Activated naive CD4-positive, alpha-beta T cell treated with anti-CD3 and anti-CD28 coated beads, Interleukin-2, amount 50 U/mL, for 24 hours (primary cell): Measurements from ENCODE around the gene TMEM17.
"Not testable (repeated sequence)": the region's sequence is repeated elsewhere in the genome, so short reads cannot be mapped to it uniquely, and the experiment has no call there.

Experiments
- H3K27ac Mint-ChIP-seq: one replicate; pipeline ENCODE4 v1.8.0; 2021; ENCODE audit warnings: mild to moderate bottlenecking, mixed read lengths
- H3K27me3 Mint-ChIP-seq: one replicate; pipeline ENCODE4 v1.8.0; 2021; ENCODE audit warnings: mixed read lengths
- H3K36me3 Mint-ChIP-seq: one replicate; pipeline ENCODE4 v1.8.0; 2021; ENCODE audit warnings: mixed read lengths
- H3K4me1 Mint-ChIP-seq: one replicate; pipeline ENCODE4 v1.8.0; 2021; ENCODE audit warnings: mixed read lengths
- H3K4me3 Mint-ChIP-seq: one replicate; pipeline ENCODE4 v1.8.0; 2021; ENCODE audit warnings: mild to moderate bottlenecking, mixed read lengths
- H3K9me3 Mint-ChIP-seq: one replicate; pipeline ENCODE4 v1.8.0; 2021; ENCODE audit warnings: mixed read lengths

Gene TMEM17

DNA sequence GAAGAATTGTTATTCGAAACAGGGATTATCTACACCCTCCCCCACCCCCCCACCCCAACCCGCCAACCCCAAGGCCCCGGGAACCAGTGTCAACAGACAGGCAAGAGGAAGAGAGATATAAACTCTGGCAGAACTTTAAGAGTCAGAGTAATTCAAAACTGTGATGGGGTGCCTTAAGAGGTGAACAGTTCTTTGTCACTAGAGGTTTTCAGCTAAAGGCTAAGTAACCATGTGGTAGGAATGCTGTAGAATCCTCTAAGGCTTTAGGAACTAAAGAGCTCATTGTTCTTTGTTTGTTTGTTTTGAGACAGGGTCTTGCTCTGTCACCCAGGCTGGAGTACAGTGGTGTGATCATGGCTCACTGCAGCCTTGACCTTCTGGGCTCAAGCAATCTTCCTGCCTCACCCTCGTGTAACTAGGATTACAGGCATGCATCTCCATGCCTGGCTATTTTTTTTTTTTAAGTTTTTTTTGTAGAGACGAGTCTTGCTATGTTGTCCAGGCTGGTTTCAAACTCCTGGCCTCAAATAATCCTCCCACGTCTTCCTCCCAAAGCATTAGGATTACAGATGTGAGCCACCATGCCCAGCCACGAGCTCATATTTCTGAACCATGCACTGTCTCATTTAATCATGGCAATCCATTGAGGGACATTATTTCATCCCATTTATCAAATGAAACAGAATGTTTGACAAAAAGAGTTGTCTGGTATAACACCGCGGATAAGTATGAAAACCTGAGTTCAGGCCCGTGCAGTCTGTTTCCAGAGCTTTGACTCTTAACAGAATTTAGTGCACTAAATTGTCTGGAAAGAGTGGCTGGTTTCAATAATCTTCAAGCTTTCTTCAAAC is 20.8 kb upstream of the TMEM17 start:
- H3K4me1 Mint-ChIP-seq = no peaks in the 10 kb centered on the region
- H3K27me3 Mint-ChIP-seq = peaks cover 14% of the 10 kb centered on the region
- no peak overlapping the region for H3K4me3 Mint-ChIP-seq
- no peak overlapping the region for H3K27ac Mint-ChIP-seq
- H3K36me3 Mint-ChIP-seq = peaks cover 1% of the 10 kb centered on the region
- peaks cover 10% of the 10 kb centered on the region for H3K9me3 Mint-ChIP-seq

DNA sequence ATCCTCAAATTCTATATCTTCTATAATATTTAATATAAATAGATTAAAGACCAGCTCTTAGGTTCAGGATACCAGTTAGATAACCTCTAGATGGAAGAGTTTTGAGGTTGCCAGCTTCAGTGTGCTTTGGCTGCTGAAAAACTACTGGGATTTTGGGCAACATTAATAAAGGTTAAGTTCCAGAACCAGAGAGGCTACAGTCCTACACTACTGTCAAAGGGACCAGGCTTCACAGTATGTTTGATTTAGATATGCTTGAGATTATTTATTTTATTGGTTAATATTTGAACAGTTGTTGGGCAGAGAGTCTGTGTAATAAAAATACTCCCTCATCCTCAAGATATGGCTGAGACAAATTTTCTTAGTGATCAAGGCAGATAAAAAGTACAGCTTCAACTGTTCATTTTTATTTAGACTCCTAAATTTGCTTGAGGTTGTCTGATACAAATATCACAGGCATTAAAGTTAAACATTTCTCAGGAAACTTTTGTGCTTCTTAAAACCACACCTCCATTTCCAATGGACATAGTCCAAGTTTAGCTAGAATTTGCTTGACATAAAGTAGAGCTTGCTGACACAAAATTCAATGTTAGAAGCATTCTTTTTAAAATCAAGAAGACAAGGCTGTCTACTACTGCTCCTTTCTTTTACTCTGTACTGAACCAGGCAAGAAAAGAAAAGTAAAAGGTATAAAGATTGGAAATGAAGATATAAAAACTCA is 19.7 kb upstream of the TMEM17 start:
- Mint-ChIP-seq H3K9me3 (peaks cover 6% of the 10 kb centered on the region), H3K4me1 (no peaks in the 10 kb centered on the region), H3K27ac (no peak overlapping the region), H3K36me3 (peaks cover 1% of the 10 kb centered on the region), H3K27me3 (peaks cover 14% of the 10 kb centered on the region), H3K4me3 (no peak overlapping the region)

DNA sequence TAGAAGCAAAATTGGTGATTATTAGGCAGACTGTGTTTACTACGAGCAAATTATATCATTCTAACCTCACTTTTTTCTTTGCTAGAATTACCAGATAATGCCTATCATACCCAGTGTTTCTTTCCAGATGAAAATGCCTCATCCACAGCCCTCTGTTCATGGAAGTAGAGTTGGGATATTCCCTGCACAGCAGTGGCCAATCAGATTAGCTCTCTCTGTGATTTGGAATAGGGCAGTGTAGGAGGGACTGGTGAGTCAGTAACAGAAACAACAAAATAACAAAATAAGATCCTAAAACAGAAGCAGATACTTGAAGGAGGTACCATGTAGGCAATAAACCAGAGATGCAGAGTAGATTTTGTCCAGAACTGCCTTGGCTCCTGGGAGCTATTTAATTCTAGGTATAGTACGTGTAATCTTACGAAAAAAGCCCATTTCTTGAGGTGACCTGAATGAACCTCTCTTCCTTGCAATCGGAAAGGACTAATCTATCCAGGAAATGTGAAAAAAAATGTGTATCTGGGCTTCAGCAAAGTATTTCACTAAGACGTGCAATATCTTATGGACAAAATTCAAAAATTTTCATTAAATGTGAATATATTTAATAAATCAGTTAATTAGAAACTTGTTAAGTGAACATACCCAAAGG is 18.4 kb upstream of the TMEM17 start:
- peaks cover 18% of the 10 kb centered on the region for H3K27me3 Mint-ChIP-seq
- H3K4me3 Mint-ChIP-seq = no peak overlapping the region
- peaks cover 9% of the 10 kb centered on the region for H3K9me3 Mint-ChIP-seq
- H3K27ac Mint-ChIP-seq = no peak overlapping the region
- H3K4me1 Mint-ChIP-seq = no peaks in the 10 kb centered on the region
- peaks cover 1% of the 10 kb centered on the region for H3K36me3 Mint-ChIP-seq

DNA sequence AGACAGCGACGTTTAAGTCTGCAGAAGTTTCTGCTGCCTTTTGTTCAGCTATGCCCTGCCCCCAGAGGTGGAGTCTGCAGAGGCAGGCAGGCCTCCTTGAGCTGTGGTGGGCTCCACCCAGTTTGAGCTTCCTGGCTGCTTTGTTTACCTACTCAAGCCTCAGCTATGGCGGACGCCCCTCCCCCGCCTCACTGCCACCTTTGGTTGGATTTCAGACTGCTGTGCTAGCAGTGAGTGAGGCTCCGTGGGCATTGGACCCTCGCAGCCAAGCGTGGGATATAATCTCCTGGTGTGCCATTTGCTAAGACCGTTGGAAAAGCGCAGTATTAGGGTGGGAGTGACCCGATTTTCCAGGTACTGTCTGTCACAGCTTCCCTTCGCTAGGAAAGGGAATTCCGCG is 15.1 kb upstream of the TMEM17 start:
- H3K4me1 Mint-ChIP-seq, H3K9me3 Mint-ChIP-seq, H3K36me3 Mint-ChIP-seq, H3K27ac Mint-ChIP-seq, H3K4me3 Mint-ChIP-seq: not testable (repeated sequence)
- H3K27me3 Mint-ChIP-seq = peaks cover 16% of the 10 kb centered on the region

DNA sequence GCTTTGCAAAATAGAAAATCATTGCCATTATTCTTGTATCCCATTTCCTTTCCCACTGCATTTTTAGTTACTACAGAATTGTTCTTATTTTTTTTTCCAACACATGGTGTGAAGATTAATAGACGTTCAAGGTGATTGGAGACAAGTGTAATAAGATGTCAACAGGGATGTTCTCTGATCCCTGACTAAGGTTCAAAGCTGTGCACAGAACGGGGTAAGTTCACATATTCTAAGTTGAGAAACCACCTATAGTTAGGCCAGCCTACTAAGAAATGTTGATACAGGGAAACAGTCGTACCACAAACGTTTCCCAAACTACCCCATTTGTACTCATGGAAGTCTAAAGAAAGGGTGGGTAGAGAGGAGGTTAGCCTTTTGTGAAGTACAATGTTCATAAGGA is 6.4 kb upstream of the TMEM17 start:
- H3K36me3 Mint-ChIP-seq = no peaks in the 10 kb centered on the region
- peaks cover 19% of the 10 kb centered on the region for H3K27me3 Mint-ChIP-seq
- H3K27ac Mint-ChIP-seq = no peak overlapping the region
- H3K4me3 Mint-ChIP-seq = no peak overlapping the region
- H3K4me1 Mint-ChIP-seq = no peaks in the 10 kb centered on the region
- no peaks in the 10 kb centered on the region for H3K9me3 Mint-ChIP-seq

DNA sequence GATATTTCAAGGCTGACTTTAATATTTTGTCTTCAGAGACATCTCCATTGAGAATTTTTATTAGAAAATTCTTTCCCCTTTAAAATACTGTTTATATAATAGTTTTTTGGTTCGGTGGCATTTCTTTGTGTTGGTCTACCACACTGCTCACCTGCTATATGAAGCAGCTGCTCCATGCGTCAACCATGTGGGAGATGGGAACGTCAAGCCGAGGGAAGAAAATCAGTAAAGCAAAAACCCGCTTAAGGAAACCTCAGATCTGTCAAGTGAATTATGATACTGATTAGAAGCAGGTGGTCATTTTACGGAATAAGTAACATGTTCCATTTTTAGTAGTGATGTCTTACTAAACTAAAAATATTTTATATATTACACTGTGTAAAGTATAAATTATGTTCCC is 5.6 kb upstream of the TMEM17 start:
- H3K4me1 Mint-ChIP-seq = no peaks in the 10 kb centered on the region
- H3K9me3 Mint-ChIP-seq = no peaks in the 10 kb centered on the region
- peaks cover 21% of the 10 kb centered on the region for H3K27me3 Mint-ChIP-seq
- H3K36me3 Mint-ChIP-seq = no peaks in the 10 kb centered on the region
- no peak overlapping the region for H3K4me3 Mint-ChIP-seq
- H3K27ac Mint-ChIP-seq = no peak overlapping the region

DNA sequence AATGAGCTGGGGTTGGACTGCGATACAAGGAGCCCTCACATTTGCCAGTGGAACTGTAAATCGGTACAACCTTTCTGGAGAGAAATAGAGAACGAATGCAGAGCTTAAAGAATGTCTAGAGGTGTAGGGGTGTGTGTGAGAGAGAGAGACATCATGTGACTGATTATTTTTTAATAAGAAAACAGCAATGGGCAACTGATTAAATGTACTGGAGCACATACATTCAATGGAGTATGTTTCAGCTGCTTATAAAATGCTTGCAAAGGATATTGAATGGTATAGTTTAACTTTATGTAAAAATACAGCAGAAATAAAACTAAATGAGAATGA is 391 bp upstream of the TMEM17 start:
- Mint-ChIP-seq H3K4me3 (peak overlapping the region; percentile 47), H3K36me3 (no peaks in the 10 kb centered on the region), H3K27ac (no peak overlapping the region), H3K4me1 (peaks cover 10% of the 10 kb centered on the region), H3K9me3 (no peaks in the 10 kb centered on the region), H3K27me3 (peaks cover 31% of the 10 kb centered on the region)

DNA sequence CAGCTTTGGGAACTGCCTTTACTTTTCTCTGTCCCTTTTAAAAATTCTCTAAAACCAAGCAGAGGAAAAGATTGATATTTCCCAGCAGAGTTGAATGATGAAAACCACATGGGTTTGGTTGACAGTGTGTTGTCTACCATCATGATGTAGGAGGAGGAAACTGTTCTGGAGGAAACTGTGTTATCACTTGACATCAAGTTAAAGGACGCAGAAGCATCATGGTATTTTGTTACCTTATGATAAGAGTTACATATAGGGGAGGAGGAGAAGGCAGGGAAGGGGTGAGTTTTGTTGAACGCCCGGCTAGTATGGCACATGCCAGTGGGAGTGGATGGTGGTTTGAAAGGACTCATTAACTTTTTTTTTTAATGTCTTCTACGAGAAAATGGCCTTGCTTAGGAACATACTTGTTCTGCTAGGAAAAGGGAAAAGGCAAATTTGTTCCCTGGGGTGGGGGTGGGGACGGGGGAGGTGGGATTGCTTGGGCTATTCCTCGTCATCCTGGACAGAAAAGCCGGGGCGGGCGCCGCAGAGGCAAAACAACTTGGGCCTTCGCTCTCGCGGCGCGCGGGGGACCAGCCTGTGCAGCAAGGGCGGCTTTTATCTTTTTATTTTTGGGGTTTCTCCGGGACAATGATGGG is 766 bp downstream of the TMEM17 start:
- peaks cover 29% of the 10 kb centered on the region for H3K27me3 Mint-ChIP-seq
- H3K27ac Mint-ChIP-seq = no peak overlapping the region
- no peaks in the 10 kb centered on the region for H3K9me3 Mint-ChIP-seq
- peaks cover 10% of the 10 kb centered on the region for H3K4me1 Mint-ChIP-seq
- peak overlapping the region; percentile 77 for H3K4me3 Mint-ChIP-seq
- no peaks in the 10 kb centered on the region for H3K36me3 Mint-ChIP-seq

DNA sequence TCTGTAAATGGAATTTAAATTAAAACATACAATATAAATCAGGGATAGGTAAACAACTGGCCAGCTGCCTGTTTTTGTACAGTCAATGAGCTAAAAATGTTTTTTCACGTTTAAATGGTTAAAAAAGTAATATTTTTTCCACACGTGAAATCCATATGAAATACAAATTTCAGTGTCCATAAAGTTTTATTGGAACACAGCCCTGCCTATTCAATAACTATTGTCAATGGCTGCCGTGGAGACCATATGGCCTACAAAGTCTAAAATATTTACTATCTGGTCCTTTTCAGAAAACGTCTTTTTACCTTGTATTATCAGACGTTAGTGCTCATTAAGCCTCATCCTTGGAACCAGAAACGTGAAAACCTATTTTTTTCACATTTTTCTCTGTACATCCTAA is 1.3 kb downstream of the TMEM17 start:
- Mint-ChIP-seq H3K27ac (no peak overlapping the region), H3K4me3 (no peak overlapping the region), H3K9me3 (no peaks in the 10 kb centered on the region), H3K27me3 (peaks cover 28% of the 10 kb centered on the region), H3K4me1 (peaks cover 10% of the 10 kb centered on the region), H3K36me3 (no peaks in the 10 kb centered on the region)

DNA sequence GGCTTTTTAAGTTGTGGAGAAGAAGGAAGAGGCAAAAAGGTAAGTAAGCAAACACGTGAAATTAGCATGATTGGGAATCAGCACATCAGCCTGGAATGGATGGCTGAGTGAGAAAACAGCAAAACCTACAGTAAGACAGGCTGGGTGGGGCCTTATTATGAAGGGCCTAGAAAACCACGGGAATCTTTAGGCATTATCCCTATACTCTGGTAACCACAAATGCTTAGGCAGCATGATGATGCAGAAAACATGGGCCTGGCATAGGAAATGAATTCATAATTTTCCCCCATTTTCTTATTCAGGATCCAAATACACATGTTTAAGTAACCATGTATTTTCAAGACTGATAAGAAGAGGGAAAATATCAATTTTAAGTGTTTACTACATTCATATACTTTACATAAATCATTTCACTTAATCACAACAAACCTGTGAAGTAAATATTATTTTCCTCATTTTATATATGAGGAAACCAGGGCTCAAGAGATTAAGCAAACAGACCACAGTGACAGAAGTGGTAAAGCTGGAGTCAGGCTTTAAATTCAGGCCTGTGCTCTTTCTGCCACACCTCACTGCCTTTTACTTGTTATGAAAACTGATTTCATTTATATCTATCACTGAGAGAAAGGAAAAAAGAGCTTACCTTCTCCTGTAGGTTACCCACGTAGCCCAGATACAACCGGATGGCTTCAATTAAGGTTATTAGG is 4.0 kb downstream of the TMEM17 start:
- no peaks in the 10 kb centered on the region for H3K36me3 Mint-ChIP-seq
- H3K4me3 Mint-ChIP-seq = no peak overlapping the region
- H3K4me1 Mint-ChIP-seq = peaks cover 10% of the 10 kb centered on the region
- no peak overlapping the region for H3K27ac Mint-ChIP-seq
- H3K27me3 Mint-ChIP-seq = peaks cover 15% of the 10 kb centered on the region
- H3K9me3 Mint-ChIP-seq = no peaks in the 10 kb centered on the region

DNA sequence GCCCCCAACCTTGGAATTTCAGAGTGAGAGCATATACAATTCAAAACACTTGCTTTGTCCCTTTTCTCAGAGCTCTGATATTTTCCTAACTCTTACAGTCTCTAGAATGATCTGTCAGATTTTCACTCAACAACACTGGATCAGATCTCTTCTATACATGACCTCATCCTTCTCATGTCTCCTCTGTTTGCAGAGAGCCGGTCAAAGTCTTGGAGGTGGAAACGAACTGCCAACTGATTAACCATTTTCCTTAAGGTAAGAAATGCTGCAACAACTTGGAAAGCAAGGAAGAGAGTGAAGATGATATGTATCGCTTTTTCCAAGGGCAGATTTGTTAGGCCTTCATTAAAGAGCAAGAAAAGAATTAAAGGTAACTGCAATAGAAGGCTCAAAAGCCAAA is 4.9 kb downstream of the TMEM17 start:
- no peak overlapping the region for H3K27ac Mint-ChIP-seq
- no peak overlapping the region for H3K4me3 Mint-ChIP-seq
- H3K36me3 Mint-ChIP-seq = no peaks in the 10 kb centered on the region
- H3K27me3 Mint-ChIP-seq = peaks cover 11% of the 10 kb centered on the region
- no peaks in the 10 kb centered on the region for H3K9me3 Mint-ChIP-seq
- peaks cover 5% of the 10 kb centered on the region for H3K4me1 Mint-ChIP-seq

DNA sequence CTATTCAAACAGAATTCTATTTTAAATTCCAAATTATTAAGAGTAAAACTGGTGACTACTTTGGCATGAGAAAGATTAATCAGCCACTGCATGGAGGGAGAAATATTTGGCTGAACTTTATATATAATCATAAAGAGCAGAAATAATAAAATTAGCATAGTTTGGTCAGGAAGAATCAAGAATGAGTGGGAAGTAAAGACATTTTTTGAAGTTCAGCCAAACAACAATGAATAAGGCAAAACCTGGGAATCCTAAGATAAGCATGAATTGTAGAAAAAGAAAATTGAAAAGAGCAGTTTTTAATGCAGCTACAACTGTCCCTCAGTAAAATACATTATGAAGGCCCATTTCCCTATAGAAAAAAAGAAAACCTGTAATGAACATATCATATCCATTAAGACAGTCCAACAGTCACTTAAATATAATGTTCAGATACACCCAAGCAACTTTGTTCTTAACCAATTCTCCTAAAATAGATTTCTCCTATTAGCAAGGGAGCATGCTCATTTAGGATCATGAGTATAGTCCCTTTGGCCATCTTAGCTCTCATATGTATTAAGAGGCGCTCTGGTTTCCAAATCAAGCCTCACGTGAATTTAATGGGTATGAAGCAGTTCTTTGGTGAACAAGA is 6.5 kb downstream of the TMEM17 start:
- Mint-ChIP-seq H3K36me3 (no peaks in the 10 kb centered on the region), H3K4me3 (no peak overlapping the region), H3K27me3 (peaks cover 9% of the 10 kb centered on the region), H3K9me3 (no peaks in the 10 kb centered on the region), H3K27ac (no peak overlapping the region), H3K4me1 (no peaks in the 10 kb centered on the region)

DNA sequence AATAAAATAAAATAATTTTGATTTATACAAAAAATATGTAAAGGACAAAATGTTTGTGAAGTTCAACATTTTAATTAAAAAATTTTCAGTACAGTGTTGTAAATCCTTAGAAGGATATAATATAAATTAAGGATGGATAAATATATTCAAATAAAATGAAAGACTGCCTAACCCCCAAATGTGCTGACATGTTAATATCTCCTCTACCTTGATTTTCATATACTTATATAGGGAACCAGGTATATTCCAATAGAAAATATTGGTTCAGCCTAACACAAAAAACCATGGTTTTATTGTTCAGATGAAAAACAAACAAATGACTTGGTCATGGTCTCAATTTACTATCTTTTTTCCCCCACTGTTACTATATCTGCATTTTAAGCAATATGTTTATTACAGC is 7.3 kb downstream of the TMEM17 start:
- H3K9me3 Mint-ChIP-seq = no peaks in the 10 kb centered on the region
- peaks cover 8% of the 10 kb centered on the region for H3K27me3 Mint-ChIP-seq
- H3K4me3 Mint-ChIP-seq = no peak overlapping the region
- H3K36me3 Mint-ChIP-seq = no peaks in the 10 kb centered on the region
- H3K4me1 Mint-ChIP-seq = no peaks in the 10 kb centered on the region
- no peak overlapping the region for H3K27ac Mint-ChIP-seq

DNA sequence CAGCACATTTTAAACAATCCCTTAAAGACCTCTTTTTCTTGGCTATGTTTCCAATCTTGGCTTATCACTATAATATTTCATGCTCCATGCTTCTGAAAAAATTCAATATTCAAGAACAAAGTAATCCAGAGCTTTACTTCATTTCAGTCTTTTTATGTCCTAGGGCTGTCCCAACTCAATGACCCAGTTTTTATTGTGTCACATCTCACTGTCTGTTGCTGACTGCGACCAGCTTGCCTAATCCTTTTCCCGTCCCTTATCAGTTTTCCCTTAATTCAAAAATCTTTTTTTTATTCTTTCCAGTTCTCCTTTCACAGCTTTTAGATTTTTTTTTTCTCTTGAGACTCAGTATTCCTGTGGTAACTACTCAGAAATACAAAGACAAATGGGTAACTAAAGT is 10.2 kb downstream of the TMEM17 start:
- no peaks in the 10 kb centered on the region for H3K4me1 Mint-ChIP-seq
- no peaks in the 10 kb centered on the region for H3K36me3 Mint-ChIP-seq

DNA sequence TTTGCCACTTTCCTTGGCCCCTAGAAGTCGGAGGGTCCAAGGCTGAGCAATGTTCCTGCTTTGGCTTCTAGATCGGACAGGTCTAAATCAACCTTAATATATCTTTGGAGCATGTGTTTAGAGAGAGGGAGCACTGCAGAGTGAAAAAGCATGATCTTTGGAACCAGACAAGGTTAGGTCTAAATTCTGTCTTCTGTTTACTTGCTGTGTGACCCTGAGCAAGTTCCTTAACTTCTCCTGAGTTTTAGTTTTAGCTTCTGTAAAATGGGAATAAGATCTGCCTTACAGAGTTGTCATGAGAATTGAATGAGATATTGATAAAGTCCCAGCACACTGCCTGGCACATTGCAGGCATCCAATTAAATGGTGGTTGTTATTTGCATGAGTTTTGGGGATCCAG is 13.9 kb downstream of the TMEM17 start:
- H3K4me3 Mint-ChIP-seq = no peak overlapping the region
- H3K27ac Mint-ChIP-seq = no peak overlapping the region
- no peaks in the 10 kb centered on the region for H3K4me1 Mint-ChIP-seq
- peaks cover 9% of the 10 kb centered on the region for H3K27me3 Mint-ChIP-seq
- no peaks in the 10 kb centered on the region for H3K36me3 Mint-ChIP-seq
- H3K9me3 Mint-ChIP-seq = no peaks in the 10 kb centered on the region

More for the DNA sequence above, 10.2 kb downstream of the TMEM17 start:
- Mint-ChIP-seq H3K9me3 (no peaks in the 10 kb centered on the region), H3K27me3 (peaks cover 7% of the 10 kb centered on the region), H3K27ac (no peak overlapping the region), H3K4me3 (no peak overlapping the region)
